ENCODE data around the gene MAP1S.

Gene MAP1S

DNA sequence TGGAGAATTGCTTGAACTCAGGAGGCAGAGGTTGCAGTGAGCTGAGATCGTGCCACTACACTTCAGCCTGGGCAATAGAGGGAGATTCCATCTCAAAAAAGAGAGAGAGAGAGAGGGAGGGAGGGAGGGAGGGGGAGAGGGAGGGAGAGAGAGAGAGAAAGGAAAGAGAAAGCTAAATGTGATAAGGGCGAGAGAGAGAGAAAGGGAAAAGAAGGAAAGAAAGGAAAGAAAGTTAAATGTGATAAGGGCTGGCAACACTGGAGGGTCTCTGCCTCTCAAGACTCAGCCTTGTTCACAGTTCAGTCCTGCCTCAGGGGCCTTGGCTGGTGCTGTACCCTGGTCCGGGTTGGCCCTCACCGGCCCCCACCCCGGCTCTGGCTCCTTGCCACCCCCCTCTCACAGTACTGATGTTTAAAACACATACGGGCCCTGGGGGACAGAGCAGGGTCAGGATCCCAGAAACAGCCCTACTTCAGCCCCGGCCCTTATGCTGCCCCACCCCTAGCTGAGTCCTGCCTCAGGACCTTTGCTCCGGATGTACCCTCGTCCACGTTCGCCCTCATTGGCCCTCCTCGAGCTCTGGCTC is 3.5 kb downstream of the MAP1S start:
- TF ChIP-seq, protein P1, sequence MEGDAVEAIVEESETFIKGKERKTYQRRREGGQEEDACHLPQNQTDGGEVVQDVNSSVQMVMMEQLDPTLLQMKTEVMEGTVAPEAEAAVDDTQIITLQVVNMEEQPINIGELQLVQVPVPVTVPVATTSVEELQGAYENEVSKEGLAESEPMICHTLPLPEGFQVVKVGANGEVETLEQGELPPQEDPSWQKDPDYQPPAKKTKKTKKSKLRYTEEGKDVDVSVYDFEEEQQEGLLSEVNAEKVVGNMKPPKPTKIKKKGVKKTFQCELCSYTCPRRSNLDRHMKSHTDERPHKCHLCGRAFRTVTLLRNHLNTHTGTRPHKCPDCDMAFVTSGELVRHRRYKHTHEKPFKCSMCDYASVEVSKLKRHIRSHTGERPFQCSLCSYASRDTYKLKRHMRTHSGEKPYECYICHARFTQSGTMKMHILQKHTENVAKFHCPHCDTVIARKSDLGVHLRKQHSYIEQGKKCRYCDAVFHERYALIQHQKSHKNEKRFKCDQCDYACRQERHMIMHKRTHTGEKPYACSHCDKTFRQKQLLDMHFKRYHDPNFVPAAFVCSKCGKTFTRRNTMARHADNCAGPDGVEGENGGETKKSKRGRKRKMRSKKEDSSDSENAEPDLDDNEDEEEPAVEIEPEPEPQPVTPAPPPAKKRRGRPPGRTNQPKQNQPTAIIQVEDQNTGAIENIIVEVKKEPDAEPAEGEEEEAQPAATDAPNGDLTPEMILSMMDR (IDR thresholded peaks at IDR 0.05; ENCODE audit: low read depth, low read length, missing control alignments) = no peak
- H3K4me3 ChIP-seq (replicated peaks; ENCODE audit: low read depth, low read length) = no peak overlapping the region
- DNase-seq (ENCODE audit: extremely low read depth, low read depth) = no peak

DNA sequence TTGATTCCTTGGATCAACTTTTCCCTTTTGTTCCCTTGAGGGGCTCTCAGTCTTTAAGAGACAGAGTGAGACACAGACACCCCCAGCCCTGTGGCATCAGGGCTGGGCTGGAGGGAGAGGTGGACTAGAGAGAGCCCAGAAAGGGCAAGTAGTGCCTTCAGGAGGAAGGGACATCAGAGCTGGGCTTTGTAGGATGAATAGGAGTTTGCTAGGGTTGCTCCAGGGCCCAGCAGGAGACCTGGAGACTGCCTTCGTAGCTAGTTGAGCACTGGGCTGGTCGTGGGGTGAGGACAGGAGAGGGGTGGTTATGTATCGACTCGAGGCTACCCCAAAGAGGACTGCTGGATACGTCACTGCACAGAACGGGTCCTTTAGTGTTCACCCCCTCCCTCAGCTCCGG is 5.4 kb downstream of the MAP1S start:
- H3K4me3 ChIP-seq (replicated peaks; ENCODE audit: low read depth, low read length) = no peak overlapping the region
- TF ChIP-seq, protein P1 (IDR thresholded peaks at IDR 0.05; ENCODE audit: low read depth, low read length, missing control alignments) = no peak
- DNase-seq (ENCODE audit: extremely low read depth, low read depth) = no peak

DNA sequence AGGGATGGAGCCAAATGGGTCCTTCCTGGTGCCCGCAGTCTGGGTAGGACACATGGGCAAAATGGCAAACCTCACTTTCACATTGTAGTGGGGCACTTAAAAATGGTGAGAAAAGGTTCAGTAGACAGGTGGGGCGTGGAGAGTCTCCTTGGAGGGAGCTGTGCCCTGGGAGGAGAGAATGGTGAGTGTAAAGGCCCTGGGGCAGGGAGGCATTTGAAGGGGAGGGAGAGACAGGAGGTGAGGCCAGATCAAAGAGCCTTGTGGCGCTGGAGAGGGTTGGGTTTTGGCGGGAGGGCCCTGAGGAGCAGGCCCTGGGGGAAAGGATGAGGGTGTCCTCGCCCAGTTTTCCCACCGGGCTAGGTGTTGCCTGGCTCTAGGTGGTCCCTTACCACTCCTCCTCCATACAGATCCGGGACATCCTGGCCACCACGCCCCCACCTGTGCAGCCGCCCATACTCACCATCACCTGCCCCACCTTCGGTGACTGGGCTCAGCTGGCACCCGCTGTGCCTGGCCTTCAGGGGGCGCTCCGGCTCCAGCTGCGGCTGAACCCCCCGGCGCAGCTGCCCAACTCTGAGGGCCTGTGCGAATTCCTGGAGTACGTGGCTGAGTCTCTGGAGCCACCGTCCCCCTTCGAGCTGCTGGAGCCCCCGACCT is 6.3 kb downstream of the MAP1S start:
- H3K4me3 ChIP-seq (replicated peaks; ENCODE audit: low read depth, low read length) = no peak overlapping the region
- TF ChIP-seq, protein P1 (IDR thresholded peaks at IDR 0.05; ENCODE audit: low read depth, low read length, missing control alignments) = peak; percentile 41
- no peak for DNase-seq (ENCODE audit: extremely low read depth, low read depth)

DNA sequence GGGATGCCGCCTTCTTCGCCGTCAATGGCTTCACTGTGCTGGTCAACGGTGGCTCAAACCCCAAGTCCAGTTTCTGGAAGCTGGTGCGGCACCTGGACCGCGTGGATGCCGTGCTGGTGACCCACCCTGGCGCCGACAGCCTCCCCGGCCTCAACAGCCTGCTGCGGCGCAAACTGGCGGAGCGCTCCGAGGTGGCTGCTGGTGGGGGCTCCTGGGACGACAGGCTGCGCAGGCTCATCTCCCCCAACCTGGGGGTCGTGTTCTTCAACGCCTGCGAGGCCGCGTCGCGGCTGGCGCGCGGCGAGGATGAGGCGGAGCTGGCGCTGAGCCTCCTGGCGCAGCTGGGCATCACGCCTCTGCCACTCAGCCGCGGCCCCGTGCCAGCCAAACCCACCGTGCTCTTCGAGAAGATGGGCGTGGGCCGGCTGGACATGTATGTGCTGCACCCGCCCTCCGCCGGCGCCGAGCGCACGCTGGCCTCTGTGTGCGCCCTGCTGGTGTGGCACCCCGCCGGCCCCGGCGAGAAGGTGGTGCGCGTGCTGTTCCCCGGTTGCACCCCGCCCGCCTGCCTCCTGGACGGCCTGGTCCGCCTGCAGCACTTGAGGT is 7.0 kb downstream of the MAP1S start:
- no peak for DNase-seq (ENCODE audit: extremely low read depth, low read depth)
- no peak overlapping the region for H3K4me3 ChIP-seq (replicated peaks; ENCODE audit: low read depth, low read length)
- TF ChIP-seq, protein P1 (IDR thresholded peaks at IDR 0.05; ENCODE audit: low read depth, low read length, missing control alignments) = no peak

- DNase-seq (ENCODE audit: extremely low read depth, low read depth) = no peak
- TF ChIP-seq, protein P1 (IDR thresholded peaks at IDR 0.05; ENCODE audit: low read depth, low read length, missing control alignments) = no peak
- no peak overlapping the region for H3K4me3 ChIP-seq (replicated peaks; ENCODE audit: low read depth, low read length)
These were observed 7.9 kb downstream of the MAP1S start for GRCh38 chr19:17726964-17727773.

DNA sequence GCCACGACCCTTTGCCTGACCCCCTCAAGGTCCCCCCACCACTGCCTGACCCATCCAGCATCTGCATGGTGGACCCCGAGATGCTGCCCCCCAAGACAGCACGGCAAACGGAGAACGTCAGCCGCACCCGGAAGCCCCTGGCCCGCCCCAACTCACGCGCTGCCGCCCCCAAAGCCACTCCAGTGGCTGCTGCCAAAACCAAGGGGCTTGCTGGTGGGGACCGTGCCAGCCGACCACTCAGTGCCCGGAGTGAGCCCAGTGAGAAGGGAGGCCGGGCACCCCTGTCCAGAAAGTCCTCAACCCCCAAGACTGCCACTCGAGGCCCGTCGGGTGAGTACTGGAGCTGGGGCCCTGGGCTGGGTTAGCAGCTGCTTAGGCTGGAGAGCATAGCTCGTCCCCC is 8.6 kb downstream of the MAP1S start:
- DNase-seq (ENCODE audit: extremely low read depth, low read depth) = no peak
- TF ChIP-seq, protein P1 (IDR thresholded peaks at IDR 0.05; ENCODE audit: low read depth, low read length, missing control alignments) = no peak

More for the DNA sequence above, 8.6 kb downstream of the MAP1S start:
- no peak overlapping the region for H3K4me3 ChIP-seq (replicated peaks; ENCODE audit: low read depth, low read length)

All from HFF-Myc (cell line).